Activated CD4-positive, alpha-beta T cell treated with anti-CD3 and anti-CD28 coated beads, Interleukin-2, amount 10 ng/mL, durations not matched to agents 24 days and 14 days (primary cell): ENCODE data around the gene RARG. TPM values are rescaled to one million over a fixed set of nuclear protein-coding genes. Genes with fewer than 3 reads are reported as not detected.
"Not testable (repeated sequence)": the region's sequence is repeated elsewhere in the genome, so short reads cannot be mapped to it uniquely, and the experiment has no call there.

Experiments used
- DNase-seq: peaks from one replicate; pipeline ENCODE4 v3.0.0; 2022
- H3K27ac Mint-ChIP-seq: one replicate; pipeline ENCODE4 v1.8.0; 2022; ENCODE audit warnings: mild to moderate bottlenecking, mixed read lengths
- H3K27me3 Mint-ChIP-seq: one replicate; pipeline ENCODE4 v1.8.0; 2022; ENCODE audit warnings: mixed read lengths
- H3K36me3 Mint-ChIP-seq: one replicate; pipeline ENCODE4 v1.8.0; 2022; ENCODE audit warnings: low read depth, mild to moderate bottlenecking, mixed read lengths
- H3K4me1 Mint-ChIP-seq: one replicate; pipeline ENCODE4 v1.8.0; 2021; ENCODE audit warnings: mixed read lengths
- H3K4me3 Mint-ChIP-seq: one replicate; pipeline ENCODE4 v1.8.0; 2022; ENCODE audit warnings: mild to moderate bottlenecking, moderate library complexity, mixed read lengths
- H3K9me3 Mint-ChIP-seq: one replicate; pipeline ENCODE4 v1.8.0; 2021; ENCODE audit warnings: mixed read lengths
- intact Hi-C: fragments of 100-400 bp; cut with micrococcal nuclease; formaldehyde crosslinking; loops from one replicate; pipeline ENCODE4 v1.15.1; 2023
- total RNA-seq: library from RNA; stranded (reverse); gene quantifications from 2 replicates; pipeline ENCODE4 v1.2.3, GENCODE V29; 2022

The RARG gene
- total RNA-seq, 1 donor from 2014 or later, result 58.5 TPM

- H3K27ac Mint-ChIP-seq, H3K9me3 Mint-ChIP-seq, H3K27me3 Mint-ChIP-seq, H3K36me3 Mint-ChIP-seq, intact Hi-C loops, DNase-seq, H3K4me3 Mint-ChIP-seq: not testable (repeated sequence)
- H3K4me1 Mint-ChIP-seq, result peaks cover 10% of the 10 kb centered on the region
These were observed 69.0 kb downstream of the RARG start for GRCh38 chr12:53163008-53163407.

DNA sequence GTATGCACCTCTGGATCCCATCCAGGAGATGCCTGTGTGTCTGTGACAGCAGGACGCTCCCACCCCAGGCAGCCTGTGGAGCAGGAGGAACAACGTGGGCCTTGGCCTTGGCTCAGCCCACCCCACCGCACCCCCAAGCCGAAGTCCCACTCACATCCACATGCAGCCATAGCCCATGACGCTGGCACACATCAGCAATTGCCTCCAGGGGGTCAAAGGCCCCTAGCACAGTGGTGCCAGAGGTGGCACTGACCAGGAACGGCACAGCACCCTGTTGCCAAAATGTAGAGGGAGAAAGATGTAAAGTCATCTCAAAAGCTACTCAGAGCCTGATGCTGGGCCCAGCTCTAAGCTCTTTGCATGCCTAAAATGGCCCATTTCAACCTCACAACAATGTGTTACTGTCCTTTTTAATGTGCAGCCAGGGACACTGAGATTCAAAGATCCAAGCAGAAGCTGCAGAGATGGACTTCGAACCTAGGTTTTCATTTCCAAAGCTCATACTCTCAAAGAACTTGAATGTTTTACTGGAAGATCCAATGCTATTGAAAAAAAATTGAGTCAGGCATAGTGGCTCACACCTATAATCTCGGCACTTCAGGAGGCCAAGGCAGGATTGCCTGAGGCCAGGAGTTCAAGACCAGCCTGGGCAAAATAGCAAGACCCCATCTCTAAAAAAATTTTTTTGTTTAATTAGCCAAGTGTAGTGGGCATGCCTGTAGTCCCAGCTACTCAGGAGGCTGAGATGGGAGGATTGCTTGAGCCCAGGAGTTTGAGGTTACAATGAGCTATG is 70.7 kb downstream of the RARG start:
- no peak overlapping the region for H3K4me3 Mint-ChIP-seq
- H3K36me3 Mint-ChIP-seq, result no peaks in the 10 kb centered on the region
- H3K4me1 Mint-ChIP-seq, result peaks cover 10% of the 10 kb centered on the region
- intact Hi-C loops, result no loop called here
- no peak overlapping the region for H3K27ac Mint-ChIP-seq
- DNase-seq, result no peak
- H3K9me3 Mint-ChIP-seq, result no peaks in the 10 kb centered on the region
- H3K27me3 Mint-ChIP-seq, result no peaks in the 10 kb centered on the region

DNA sequence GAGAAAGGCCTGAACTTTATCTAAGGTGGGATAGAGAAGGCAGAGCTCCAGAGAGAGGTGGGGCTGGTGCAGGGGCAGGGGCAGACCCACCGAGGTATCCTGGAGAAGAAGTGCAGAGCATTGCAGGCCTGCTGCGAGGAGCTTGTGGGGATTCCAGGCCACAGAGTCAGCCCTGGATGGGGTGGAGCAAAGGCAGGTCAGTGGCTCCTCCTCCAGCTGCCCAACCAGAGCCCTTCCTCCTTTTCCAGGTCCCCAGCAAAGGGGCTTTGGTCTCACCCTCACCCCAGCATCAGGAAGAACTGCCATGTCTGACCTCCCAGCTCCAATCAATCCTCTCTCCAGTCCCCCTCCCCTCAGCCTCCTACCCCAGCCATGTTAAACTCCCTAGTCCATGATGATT is 71.3 kb downstream of the RARG start:
- Mint-ChIP-seq H3K4me1 (peaks cover 9% of the 10 kb centered on the region), H3K4me3 (no peak overlapping the region), H3K27ac (no peak overlapping the region), H3K9me3 (no peaks in the 10 kb centered on the region), H3K27me3 (no peaks in the 10 kb centered on the region), H3K36me3 (no peaks in the 10 kb centered on the region)
- no peak for DNase-seq
- intact Hi-C loops, result no loop called here

Other genes with a start within 250 kb of the RARG start
- gene EIF4B, start 225.8 kb downstream of the RARG start, total RNA-seq, result 500 and 521 TPM in 2 replicates
- gene TNS2, start 182.1 kb downstream of the RARG start, total RNA-seq, result 1.8 and 2.3 TPM in 2 replicates
- 35.6 TPM in 2 replicates for gene SPRYD3, start 152.8 kb downstream of the RARG start, total RNA-seq
- not detected in 2 replicates for gene IGFBP6, start 134.5 kb downstream of the RARG start, total RNA-seq
- gene SOAT2, start 128.7 kb downstream of the RARG start, total RNA-seq, result not detected in 2 replicates
- gene ZNF740, start 51.5 kb downstream of the RARG start, total RNA-seq, result 44.0 and 50.5 TPM in 2 replicates
- 21.6 and 25.6 TPM in 2 replicates for gene CSAD, start 51.3 kb downstream of the RARG start, total RNA-seq
- gene ITGB7, start 25.0 kb downstream of the RARG start, total RNA-seq, result 226 and 239 TPM in 2 replicates
- 71.8 and 76.7 TPM in 2 replicates for gene ESPL1, start 36.1 kb upstream of the RARG start, total RNA-seq
- gene PFDN5, start 63.3 kb upstream of the RARG start, total RNA-seq, result 319 and 342 TPM in 2 replicates
- 104 and 108 TPM in 2 replicates for gene MYG1, start 67.5 kb upstream of the RARG start, total RNA-seq
- gene AAAS, start 89.4 kb upstream of the RARG start, total RNA-seq, result 86.7 and 91.1 TPM in 2 replicates
- not detected in 2 replicates for gene SP7, start 104.1 kb upstream of the RARG start, total RNA-seq
- gene SP1, start 148.0 kb upstream of the RARG start, total RNA-seq, result 67.7 and 69.2 TPM in 2 replicates
- 0.09 TPM in 1 of 2 replicates, not detected in the other for gene AMHR2, start 191.6 kb upstream of the RARG start, total RNA-seq
- 201 and 211 TPM in 2 replicates for gene PRR13, start 209.5 kb upstream of the RARG start, total RNA-seq
- 942 and 960 TPM in 2 replicates for gene PCBP2, start 219.9 kb upstream of the RARG start, total RNA-seq